ENCODE data around the gene TTC3. TPM values are rescaled to one million over a fixed set of nuclear protein-coding genes. Genes with fewer than 3 reads are reported as not detected.

TTC3 gene
- total RNA-seq, 1 experiment from 2014 or later, result 71.5 TPM

- TF ChIP-seq TCF7L2 (IDR thresholded peaks at IDR 0.05; ENCODE audit: borderline replicate concordance, extremely low read depth, insufficient read depth, insufficient read length), result no peak
- TF ChIP-seq YY1 (IDR thresholded peaks at IDR 0.05; ENCODE audit: extremely low read depth, insufficient replicate concordance, low read depth, low read length), result no peak
- TF ChIP-seq, protein P1, sequence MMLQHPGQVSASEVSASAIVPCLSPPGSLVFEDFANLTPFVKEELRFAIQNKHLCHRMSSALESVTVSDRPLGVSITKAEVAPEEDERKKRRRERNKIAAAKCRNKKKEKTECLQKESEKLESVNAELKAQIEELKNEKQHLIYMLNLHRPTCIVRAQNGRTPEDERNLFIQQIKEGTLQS (IDR thresholded peaks at IDR 0.05), result no peak
- TF ChIP-seq POLR2A (IDR thresholded peaks at IDR 0.05; ENCODE audit: borderline replicate concordance, extremely low read depth, insufficient read depth, insufficient read length), result no peak
- TF ChIP-seq, protein P2, sequence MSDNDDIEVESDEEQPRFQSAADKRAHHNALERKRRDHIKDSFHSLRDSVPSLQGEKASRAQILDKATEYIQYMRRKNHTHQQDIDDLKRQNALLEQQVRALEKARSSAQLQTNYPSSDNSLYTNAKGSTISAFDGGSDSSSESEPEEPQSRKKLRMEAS (IDR thresholded peaks at IDR 0.05), result no peak
- no peak for TF ChIP-seq ZNF274 (IDR thresholded peaks at IDR 0.05; ENCODE audit: low read depth, low read length)
- no peak for TF ChIP-seq FOSL1 (IDR thresholded peaks at IDR 0.05; ENCODE audit: low read depth)
- TF ChIP-seq, protein P3, sequence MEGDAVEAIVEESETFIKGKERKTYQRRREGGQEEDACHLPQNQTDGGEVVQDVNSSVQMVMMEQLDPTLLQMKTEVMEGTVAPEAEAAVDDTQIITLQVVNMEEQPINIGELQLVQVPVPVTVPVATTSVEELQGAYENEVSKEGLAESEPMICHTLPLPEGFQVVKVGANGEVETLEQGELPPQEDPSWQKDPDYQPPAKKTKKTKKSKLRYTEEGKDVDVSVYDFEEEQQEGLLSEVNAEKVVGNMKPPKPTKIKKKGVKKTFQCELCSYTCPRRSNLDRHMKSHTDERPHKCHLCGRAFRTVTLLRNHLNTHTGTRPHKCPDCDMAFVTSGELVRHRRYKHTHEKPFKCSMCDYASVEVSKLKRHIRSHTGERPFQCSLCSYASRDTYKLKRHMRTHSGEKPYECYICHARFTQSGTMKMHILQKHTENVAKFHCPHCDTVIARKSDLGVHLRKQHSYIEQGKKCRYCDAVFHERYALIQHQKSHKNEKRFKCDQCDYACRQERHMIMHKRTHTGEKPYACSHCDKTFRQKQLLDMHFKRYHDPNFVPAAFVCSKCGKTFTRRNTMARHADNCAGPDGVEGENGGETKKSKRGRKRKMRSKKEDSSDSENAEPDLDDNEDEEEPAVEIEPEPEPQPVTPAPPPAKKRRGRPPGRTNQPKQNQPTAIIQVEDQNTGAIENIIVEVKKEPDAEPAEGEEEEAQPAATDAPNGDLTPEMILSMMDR (IDR thresholded peaks at IDR 0.05 in 2 of 3, conservative IDR thresholded peaks at IDR 0.05 in 1 of 3; ENCODE audit: borderline replicate concordance in 1 of 3, insufficient read depth in 1 of 3, low read depth in 2 of 3, low read length in 2 of 3), result no peak
- no peak for TF ChIP-seq SRF (IDR thresholded peaks at IDR 0.05; ENCODE audit: low read depth)
- no peak for TF ChIP-seq SIN3A (IDR thresholded peaks at IDR 0.05; ENCODE audit: low read depth)
- TF ChIP-seq EZH2phosphoT487 (IDR thresholded peaks at IDR 0.05; ENCODE audit: borderline replicate concordance), result no peak
- no peak for TF ChIP-seq RAD21 (IDR thresholded peaks at IDR 0.05; ENCODE audit: low read depth)
Measured at GRCh38 chr21:37044643-37045042, 28.4 kb upstream of the TTC3 start (continued).

DNA sequence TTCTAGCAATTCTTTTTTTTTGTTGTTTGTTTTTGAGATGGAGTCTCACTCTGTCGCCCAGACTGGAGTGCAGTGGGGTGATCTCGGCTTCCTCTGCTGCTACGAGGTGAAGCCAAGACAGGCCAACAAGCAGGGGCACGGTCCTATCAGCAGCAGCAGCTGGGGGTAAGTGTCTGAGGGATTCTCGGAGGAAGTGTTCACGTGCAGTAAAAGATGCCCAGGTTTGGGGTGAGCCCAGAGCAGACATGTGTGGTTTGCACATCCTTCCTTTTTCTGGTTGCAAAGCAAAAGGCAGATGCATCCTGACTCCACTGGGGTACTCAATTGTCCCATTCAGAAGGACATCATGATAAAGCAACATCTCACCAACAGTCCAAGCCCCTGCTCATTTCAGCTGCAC is 27.9 kb upstream of the TTC3 start:
- Histone ChIP-seq H3K4me1 (ENCODE audit: control insufficient read depth in 1 of 2, insufficient read depth in 2 of 2, low read length in 2 of 2) (peaks cover 5 to 13% of the 10 kb centered on the region in 2 experiments), H4K20me1 (ENCODE audit: insufficient read depth) (no peaks in the 10 kb centered on the region), H3K9me2 (ENCODE audit: insufficient read depth) (no peaks in the 10 kb centered on the region), H3K4me3 (replicated peaks in 1 of 2; ENCODE audit: low read depth in 1 of 2, low read length in 2 of 2) (no peak overlapping the region), H2AFZ (ENCODE audit: low read depth, low read length, poor library complexity, severe bottlenecking) (no peak overlapping the region), H3K36me3 (ENCODE audit: control insufficient read depth in 1 of 2, insufficient read depth in 2 of 2, low read length in 2 of 2) (no peaks in the 10 kb centered on the region), H3K27me3 (ENCODE audit: insufficient read depth, low read length) (no peaks in the 10 kb centered on the region), H3K27ac (ENCODE audit: low read depth, low read length) (no peak overlapping the region), H3K4me2 (ENCODE audit: low read length) (no peak overlapping the region), H3K9ac (ENCODE audit: low read length) (no peak overlapping the region), H3K9me3 (ENCODE audit: control insufficient read depth in 1 of 2, insufficient read depth in 1 of 2, low read depth in 1 of 2, low read length in 2 of 2) (no peaks in the 10 kb centered on the region), H3K79me2 (ENCODE audit: insufficient read depth, low read length) (no peaks in the 10 kb centered on the region)
- BruUV-seq (replicated peaks), result no TSS peak
- DNase-seq (ENCODE audit: low read depth, low spot score) (no peak), ATAC-seq (no peak)
- ChIA-PET RAD21 (ENCODE audit: low non-redundant PET in 1 of 2, low total read pairs in 2 of 2, uncharacterized antibody in 2 of 2, unreplicated experiment in 2 of 2) (no interaction called here), CTCF (no interaction called here), POLR2A (no interaction called here)
- intact Hi-C loops (cut with micrococcal nuclease), result no loop called here
- TF ChIP-seq EZH2 (IDR thresholded peaks at IDR 0.05), result no peak
- no peak for TF ChIP-seq SIN3A (IDR thresholded peaks at IDR 0.05; ENCODE audit: low read depth)
- no peak for TF ChIP-seq SRF (IDR thresholded peaks at IDR 0.05; ENCODE audit: low read depth)
- no peak for TF ChIP-seq FOSL1 (IDR thresholded peaks at IDR 0.05; ENCODE audit: low read depth)
- TF ChIP-seq TCF7L2 (IDR thresholded peaks at IDR 0.05; ENCODE audit: borderline replicate concordance, extremely low read depth, insufficient read depth, insufficient read length), result no peak
- no peak for TF ChIP-seq CBX3 (IDR thresholded peaks at IDR 0.05; ENCODE audit: low read depth)
- TF ChIP-seq, protein P4, sequence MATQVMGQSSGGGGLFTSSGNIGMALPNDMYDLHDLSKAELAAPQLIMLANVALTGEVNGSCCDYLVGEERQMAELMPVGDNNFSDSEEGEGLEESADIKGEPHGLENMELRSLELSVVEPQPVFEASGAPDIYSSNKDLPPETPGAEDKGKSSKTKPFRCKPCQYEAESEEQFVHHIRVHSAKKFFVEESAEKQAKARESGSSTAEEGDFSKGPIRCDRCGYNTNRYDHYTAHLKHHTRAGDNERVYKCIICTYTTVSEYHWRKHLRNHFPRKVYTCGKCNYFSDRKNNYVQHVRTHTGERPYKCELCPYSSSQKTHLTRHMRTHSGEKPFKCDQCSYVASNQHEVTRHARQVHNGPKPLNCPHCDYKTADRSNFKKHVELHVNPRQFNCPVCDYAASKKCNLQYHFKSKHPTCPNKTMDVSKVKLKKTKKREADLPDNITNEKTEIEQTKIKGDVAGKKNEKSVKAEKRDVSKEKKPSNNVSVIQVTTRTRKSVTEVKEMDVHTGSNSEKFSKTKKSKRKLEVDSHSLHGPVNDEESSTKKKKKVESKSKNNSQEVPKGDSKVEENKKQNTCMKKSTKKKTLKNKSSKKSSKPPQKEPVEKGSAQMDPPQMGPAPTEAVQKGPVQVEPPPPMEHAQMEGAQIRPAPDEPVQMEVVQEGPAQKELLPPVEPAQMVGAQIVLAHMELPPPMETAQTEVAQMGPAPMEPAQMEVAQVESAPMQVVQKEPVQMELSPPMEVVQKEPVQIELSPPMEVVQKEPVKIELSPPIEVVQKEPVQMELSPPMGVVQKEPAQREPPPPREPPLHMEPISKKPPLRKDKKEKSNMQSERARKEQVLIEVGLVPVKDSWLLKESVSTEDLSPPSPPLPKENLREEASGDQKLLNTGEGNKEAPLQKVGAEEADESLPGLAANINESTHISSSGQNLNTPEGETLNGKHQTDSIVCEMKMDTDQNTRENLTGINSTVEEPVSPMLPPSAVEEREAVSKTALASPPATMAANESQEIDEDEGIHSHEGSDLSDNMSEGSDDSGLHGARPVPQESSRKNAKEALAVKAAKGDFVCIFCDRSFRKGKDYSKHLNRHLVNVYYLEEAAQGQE (IDR thresholded peaks at IDR 0.05; ENCODE audit: low read depth), result no peak
- no peak for TF ChIP-seq ZBTB33 (IDR thresholded peaks at IDR 0.05; ENCODE audit: extremely low read depth, insufficient replicate concordance, low read length)
- TF ChIP-seq SP1 (IDR thresholded peaks at IDR 0.05; ENCODE audit: low read depth), result no peak
- no peak for TF ChIP-seq ZFX (IDR thresholded peaks at IDR 0.05)

Measured in HCT116 (cell line).